Measurements from ENCODE around the gene BTBD7. TPM values are rescaled to one million over a fixed set of nuclear protein-coding genes. Genes with fewer than 3 reads are reported as not detected.

The BTBD7 gene
- total and polyA plus RNA-seq, 9 of the 15 experiments (the other 6 are each of a cell fraction or from before 2014, with no cell fraction given): 2.5 to 12.9 (median 6.2) TPM

DNA sequence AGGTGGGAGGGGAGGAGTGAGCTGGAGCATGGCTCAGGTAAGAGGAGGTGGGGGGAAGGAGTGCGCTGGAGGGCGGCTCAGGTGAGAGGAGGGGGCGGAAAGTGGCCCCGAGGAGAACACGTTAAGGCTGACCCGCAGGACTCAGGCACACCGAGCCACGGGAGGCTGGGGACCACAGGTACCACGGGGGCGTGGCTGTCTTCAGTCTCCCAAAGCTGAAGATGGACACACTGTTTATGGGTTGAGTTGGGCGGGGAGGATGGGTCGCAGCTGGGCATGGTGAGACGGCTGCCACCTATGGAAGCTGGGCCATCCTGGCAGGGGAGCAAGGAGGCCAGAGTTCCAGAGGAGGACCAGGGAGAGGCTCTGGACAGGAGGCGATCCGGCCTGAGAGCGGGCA is 102.3 kb downstream of the BTBD7 start:
- H3K9me1 ChIP-seq (ENCODE audit: control insufficient read depth, insufficient read depth, low read length): no peaks in the 10 kb centered on the region
- 0 out of 5 replicates have a peak, but pooled peaks cover 0 to 4% of the 10 kb centered on the region in 2 experiments for H3K27me3 ChIP-seq (ENCODE audit: control insufficient read depth in 2 of 2, insufficient read depth in 2 of 2, low read length in 2 of 2)
- in situ Hi-C loops (cut with MboI): no loop called here
- no peak for DNase-seq (ENCODE audit: extremely low read depth in 1 of 4, low spot score in 3 of 4)
- FAIRE-seq: no peak
- H4K20me1 ChIP-seq (replicated peaks; ENCODE audit: control insufficient read depth, insufficient read depth, low read length): no peaks in the 10 kb centered on the region
- intact Hi-C loops (cut with micrococcal nuclease): loop anchor here (5.0 to 10.0 kb wide), 2 partner anchors 244 to 387 kb away; no protein-coding TSS in a partner anchor
- no peak overlapping the region for H3K4me3 ChIP-seq
- no peaks in the 10 kb centered on the region for H3K9me3 ChIP-seq (replicated peaks; ENCODE audit: control insufficient read depth, insufficient read depth, low read depth, low read length)
- whole genome bisulfite sequencing (ENCODE audit: insufficient coverage, low coverage, missing lambda C conversion rate): 86% methylated on average over 3 of the region's 16 CpGs
- peaks cover 0 to 4% of the 10 kb centered on the region in 2 experiments; a peak in 1 of 5 replicates for H3K4me1 ChIP-seq (replicated peaks in 1 of 2; ENCODE audit: control insufficient read depth in 2 of 2, insufficient read depth in 2 of 2, low read length in 2 of 2)
- H2AFZ ChIP-seq (ENCODE audit: low read depth, low read length): no peak overlapping the region
- H3K27ac ChIP-seq (ENCODE audit: extremely low read depth, low read depth, low read length): no peak overlapping the region
- POLR2A ChIA-PET: no interaction called here
- H3K36me3 ChIP-seq (ENCODE audit: control insufficient read depth, insufficient read depth, low read length): peaks cover 25% of the 10 kb centered on the region; the same call in 2 of the 3 replicates
- no peak overlapping the region for H3K4me2 ChIP-seq (ENCODE audit: insufficient read depth, low read length)
- no peak overlapping the region for H3K9ac ChIP-seq (ENCODE audit: insufficient read depth in 1 of 2, low read depth in 2 of 2, low read length in 2 of 2)
- TF ChIP-seq, protein P1, sequence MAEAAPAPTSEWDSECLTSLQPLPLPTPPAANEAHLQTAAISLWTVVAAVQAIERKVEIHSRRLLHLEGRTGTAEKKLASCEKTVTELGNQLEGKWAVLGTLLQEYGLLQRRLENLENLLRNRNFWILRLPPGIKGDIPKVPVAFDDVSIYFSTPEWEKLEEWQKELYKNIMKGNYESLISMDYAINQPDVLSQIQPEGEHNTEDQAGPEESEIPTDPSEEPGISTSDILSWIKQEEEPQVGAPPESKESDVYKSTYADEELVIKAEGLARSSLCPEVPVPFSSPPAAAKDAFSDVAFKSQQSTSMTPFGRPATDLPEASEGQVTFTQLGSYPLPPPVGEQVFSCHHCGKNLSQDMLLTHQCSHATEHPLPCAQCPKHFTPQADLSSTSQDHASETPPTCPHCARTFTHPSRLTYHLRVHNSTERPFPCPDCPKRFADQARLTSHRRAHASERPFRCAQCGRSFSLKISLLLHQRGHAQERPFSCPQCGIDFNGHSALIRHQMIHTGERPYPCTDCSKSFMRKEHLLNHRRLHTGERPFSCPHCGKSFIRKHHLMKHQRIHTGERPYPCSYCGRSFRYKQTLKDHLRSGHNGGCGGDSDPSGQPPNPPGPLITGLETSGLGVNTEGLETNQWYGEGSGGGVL (CRISPR knock-in tag; IDR thresholded peaks at IDR 0.05): no peak
- TF ChIP-seq POLR2G (IDR thresholded peaks at IDR 0.05; ENCODE audit: low read depth, low read length): peak; percentile 38; the same call in 1 of the 2 replicates
- CTCF ChIA-PET (ENCODE audit: low intra/inter-chr PET ratio): no interaction called here
- H3K79me2 ChIP-seq (ENCODE audit: control insufficient read depth, insufficient read depth, low read length): no peaks in the 10 kb centered on the region
- ATAC-seq: no peak
- BruUV-seq (replicated peaks): no TSS peak

- H4K20me1 ChIP-seq (replicated peaks; ENCODE audit: control insufficient read depth, insufficient read depth, low read length): no peaks in the 10 kb centered on the region
- H3K27ac ChIP-seq (ENCODE audit: extremely low read depth, low read depth, low read length): no peak overlapping the region
- H3K27me3 ChIP-seq (ENCODE audit: control insufficient read depth in 2 of 2, insufficient read depth in 2 of 2, low read length in 2 of 2): no peaks in the 10 kb centered on the region
- peaks cover 0 to 4% of the 10 kb centered on the region in 2 experiments; a peak in 1 of 5 replicates for H3K4me1 ChIP-seq (replicated peaks in 1 of 2; ENCODE audit: control insufficient read depth in 2 of 2, insufficient read depth in 2 of 2, low read length in 2 of 2)
- no peak overlapping the region for H3K9ac ChIP-seq (ENCODE audit: insufficient read depth in 1 of 2, low read depth in 2 of 2, low read length in 2 of 2)
- TF ChIP-seq CBFA2T2 (conservative IDR thresholded peaks at IDR 0.05) (no peak), ZNF316 (IDR thresholded peaks at IDR 0.05) (peak; percentile 30; the same call in 1 of the 2 replicates), C11orf30 (IDR thresholded peaks at IDR 0.05; ENCODE audit: low read depth) (peak; percentile 39; the same call in 1 of the 2 replicates), ZNF561 (CRISPR knock-in tag; conservative IDR thresholded peaks at IDR 0.05) (no peak), MAFG (tag; conservative IDR thresholded peaks at IDR 0.05) (peak; percentile 25; the same call in 1 of the 2 replicates)
- no peak overlapping the region for H3K4me2 ChIP-seq (ENCODE audit: insufficient read depth, low read length)
- ChIA-PET POLR2A (interaction anchor here (0.6 to 1.0 kb wide), 2 partner anchors 19 to 49 kb away, joined by 3 read pairs; no protein-coding TSS in a partner anchor), CTCF (ENCODE audit: low intra/inter-chr PET ratio) (no interaction called here)
- ATAC-seq (no peak), FAIRE-seq (no peak), DNase-seq (ENCODE audit: extremely low read depth in 1 of 4, low spot score in 3 of 4) (no peak)
- H3K4me3 ChIP-seq: no peak overlapping the region
- H3K79me2 ChIP-seq (ENCODE audit: control insufficient read depth, insufficient read depth, low read length): no peaks in the 10 kb centered on the region
- H2AFZ ChIP-seq (ENCODE audit: low read depth, low read length): no peak overlapping the region
- TSS peak; percentile 45 for BruUV-seq (replicated peaks)
- WGBS (ENCODE audit: insufficient coverage, low coverage, missing lambda C conversion rate): 74% methylated on average over 8 of the region's 8 CpGs
- in situ Hi-C loops (cut with MboI) (no loop called here), intact Hi-C loops (cut with micrococcal nuclease) (no loop called here)
- H3K36me3 ChIP-seq (ENCODE audit: control insufficient read depth, insufficient read depth, low read length): peaks cover 32% of the 10 kb centered on the region; the same call in 2 of the 3 replicates
- H3K9me3 ChIP-seq (replicated peaks; ENCODE audit: control insufficient read depth, insufficient read depth, low read depth, low read length): no peaks in the 10 kb centered on the region
- no peaks in the 10 kb centered on the region for H3K9me1 ChIP-seq (ENCODE audit: control insufficient read depth, insufficient read depth, low read length)
Observed at GRCh38 chr14:93228550-93228949, 104.3 kb downstream of the BTBD7 start.

Data from K562 (cell line).